ENCODE measurements around the gene HMX1. TPM values are rescaled to one million over a fixed set of nuclear protein-coding genes. Genes with fewer than 3 reads are reported as not detected.

HMX1 gene
- total RNA-seq, 1 donor: not detected

GRCh38 chr4:8901335-8901734 is 29.7 kb upstream of the HMX1 start:
- no peak overlapping the region for H3K4me3 ChIP-seq (ENCODE audit: low read length)
- no peaks in the 10 kb centered on the region for H3K9me3 ChIP-seq (ENCODE audit: low read depth, low read length)
- no peaks in the 10 kb centered on the region for H3K4me1 ChIP-seq (ENCODE audit: insufficient read depth, low read length)
- no peaks in the 10 kb centered on the region for H3K27me3 ChIP-seq (ENCODE audit: insufficient read depth, low read length)

GRCh38 chr4:8900588-8900987 is 28.9 kb upstream of the HMX1 start:
- H3K4me1 ChIP-seq (ENCODE audit: insufficient read depth, low read length): no peaks in the 10 kb centered on the region
- no peak overlapping the region for H3K4me3 ChIP-seq (ENCODE audit: low read length)
- H3K27me3 ChIP-seq (ENCODE audit: insufficient read depth, low read length): no peaks in the 10 kb centered on the region
- no peaks in the 10 kb centered on the region for H3K9me3 ChIP-seq (ENCODE audit: low read depth, low read length)

GRCh38 chr4:8898419-8898818 is 26.8 kb upstream of the HMX1 start:
- Histone ChIP-seq H3K27me3 (ENCODE audit: insufficient read depth, low read length) (peaks cover 6% of the 10 kb centered on the region), H3K4me3 (ENCODE audit: low read length) (no peak overlapping the region), H3K9me3 (ENCODE audit: low read depth, low read length) (no peaks in the 10 kb centered on the region), H3K4me1 (ENCODE audit: insufficient read depth, low read length) (no peaks in the 10 kb centered on the region)

GRCh38 chr4:8897251-8898167 is 25.9 kb upstream of the HMX1 start:
- Histone ChIP-seq H3K27me3 (ENCODE audit: insufficient read depth, low read length) (peaks cover 10% of the 10 kb centered on the region), H3K4me3 (ENCODE audit: low read length) (no peak overlapping the region), H3K9me3 (ENCODE audit: low read depth, low read length) (no peaks in the 10 kb centered on the region), H3K4me1 (ENCODE audit: insufficient read depth, low read length) (no peaks in the 10 kb centered on the region)

- Histone ChIP-seq H3K27me3 (ENCODE audit: insufficient read depth, low read length) (peaks cover 14% of the 10 kb centered on the region), H3K4me1 (ENCODE audit: insufficient read depth, low read length) (no peaks in the 10 kb centered on the region), H3K9me3 (ENCODE audit: low read depth, low read length) (no peaks in the 10 kb centered on the region), H3K4me3 (ENCODE audit: low read length) (no peak overlapping the region)
Observed at GRCh38 chr4:8896506-8896905, 24.9 kb upstream of the HMX1 start.

- peaks cover 18% of the 10 kb centered on the region for H3K27me3 ChIP-seq (ENCODE audit: insufficient read depth, low read length)
- no peak overlapping the region for H3K4me3 ChIP-seq (ENCODE audit: low read length)
- no peaks in the 10 kb centered on the region for H3K4me1 ChIP-seq (ENCODE audit: insufficient read depth, low read length)
- no peaks in the 10 kb centered on the region for H3K9me3 ChIP-seq (ENCODE audit: low read depth, low read length)
Observed at GRCh38 chr4:8896071-8896470, 24.4 kb upstream of the HMX1 start.

- Histone ChIP-seq H3K4me1 (ENCODE audit: insufficient read depth, low read length) (no peaks in the 10 kb centered on the region), H3K9me3 (ENCODE audit: low read depth, low read length) (no peaks in the 10 kb centered on the region), H3K27me3 (ENCODE audit: insufficient read depth, low read length) (peaks cover 24% of the 10 kb centered on the region), H3K4me3 (ENCODE audit: low read length) (no peak overlapping the region)
Observed at GRCh38 chr4:8895295-8895694, 23.7 kb upstream of the HMX1 start.

- Histone ChIP-seq H3K9me3 (ENCODE audit: low read depth, low read length) (no peaks in the 10 kb centered on the region), H3K4me1 (ENCODE audit: insufficient read depth, low read length) (no peaks in the 10 kb centered on the region), H3K4me3 (ENCODE audit: low read length) (no peak overlapping the region), H3K27me3 (ENCODE audit: insufficient read depth, low read length) (peaks cover 30% of the 10 kb centered on the region)
Observed at GRCh38 chr4:8894424-8894816, 22.8 kb upstream of the HMX1 start.

- no peaks in the 10 kb centered on the region for H3K4me1 ChIP-seq (ENCODE audit: insufficient read depth, low read length)
- no peaks in the 10 kb centered on the region for H3K9me3 ChIP-seq (ENCODE audit: low read depth, low read length)
- H3K27me3 ChIP-seq (ENCODE audit: insufficient read depth, low read length): peaks cover 34% of the 10 kb centered on the region
- H3K4me3 ChIP-seq (ENCODE audit: low read length): no peak overlapping the region
Observed at GRCh38 chr4:8893624-8894423, 22.2 kb upstream of the HMX1 start.

GRCh38 chr4:8893227-8893623 is 21.6 kb upstream of the HMX1 start:
- no peaks in the 10 kb centered on the region for H3K4me1 ChIP-seq (ENCODE audit: insufficient read depth, low read length)
- no peaks in the 10 kb centered on the region for H3K9me3 ChIP-seq (ENCODE audit: low read depth, low read length)
- no peak overlapping the region for H3K4me3 ChIP-seq (ENCODE audit: low read length)
- H3K27me3 ChIP-seq (ENCODE audit: insufficient read depth, low read length): peaks cover 37% of the 10 kb centered on the region

- Histone ChIP-seq H3K4me3 (ENCODE audit: low read length) (no peak overlapping the region), H3K27me3 (ENCODE audit: insufficient read depth, low read length) (peaks cover 41% of the 10 kb centered on the region), H3K4me1 (ENCODE audit: insufficient read depth, low read length) (no peaks in the 10 kb centered on the region), H3K9me3 (ENCODE audit: low read depth, low read length) (no peaks in the 10 kb centered on the region)
Observed at GRCh38 chr4:8892556-8893226, 21.1 kb upstream of the HMX1 start.

- Histone ChIP-seq H3K27me3 (ENCODE audit: insufficient read depth, low read length) (peaks cover 41% of the 10 kb centered on the region), H3K4me3 (ENCODE audit: low read length) (no peak overlapping the region), H3K9me3 (ENCODE audit: low read depth, low read length) (no peaks in the 10 kb centered on the region), H3K4me1 (ENCODE audit: insufficient read depth, low read length) (no peaks in the 10 kb centered on the region)
Observed at GRCh38 chr4:8891646-8892555, 20.3 kb upstream of the HMX1 start.

GRCh38 chr4:8891255-8891645 is 19.6 kb upstream of the HMX1 start:
- Histone ChIP-seq H3K4me1 (ENCODE audit: insufficient read depth, low read length) (no peaks in the 10 kb centered on the region), H3K27me3 (ENCODE audit: insufficient read depth, low read length) (peaks cover 41% of the 10 kb centered on the region), H3K4me3 (ENCODE audit: low read length) (no peak overlapping the region), H3K9me3 (ENCODE audit: low read depth, low read length) (no peaks in the 10 kb centered on the region)

- no peaks in the 10 kb centered on the region for H3K4me1 ChIP-seq (ENCODE audit: insufficient read depth, low read length)
- no peak overlapping the region for H3K4me3 ChIP-seq (ENCODE audit: low read length)
- H3K27me3 ChIP-seq (ENCODE audit: insufficient read depth, low read length): peaks cover 37% of the 10 kb centered on the region
- no peaks in the 10 kb centered on the region for H3K9me3 ChIP-seq (ENCODE audit: low read depth, low read length)
Observed at GRCh38 chr4:8888856-8889255, 17.2 kb upstream of the HMX1 start.
